ENCODE measurements around the gene PITPNM3. TPM values are rescaled to one million over a fixed set of nuclear protein-coding genes. Genes with fewer than 3 reads are reported as not detected.

The PITPNM3 gene
- total RNA-seq, 1 experiment from 2014 or later: 0.44 TPM

DNA sequence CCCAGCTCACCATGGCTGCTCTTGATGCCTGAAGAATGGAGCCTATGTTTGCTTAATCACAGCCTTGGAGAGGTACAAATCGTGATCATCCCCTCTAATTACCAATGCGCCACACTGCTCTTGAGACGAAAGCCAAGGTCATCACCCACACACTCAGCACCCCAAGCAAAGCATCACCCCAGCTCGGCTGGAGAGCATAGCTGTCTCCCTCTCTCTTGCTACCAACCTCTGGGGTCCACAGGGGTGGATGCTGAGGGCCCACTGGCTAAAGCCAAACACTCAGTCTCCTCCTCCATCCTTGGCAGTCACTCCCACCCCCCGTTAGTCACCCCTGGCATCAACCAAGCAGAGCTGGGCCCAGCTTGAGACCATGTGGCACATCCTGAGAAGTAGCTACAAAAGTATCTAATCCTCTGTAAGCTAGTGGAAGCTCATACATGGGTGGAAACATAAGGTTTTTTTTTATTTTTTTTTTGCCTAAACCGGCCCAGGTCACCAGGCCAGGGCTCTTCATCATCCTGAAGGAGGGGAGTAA, 67.3 kb downstream of the PITPNM3 start:
- in situ Hi-C loops (cut with HindIII; ENCODE audit: low pct_unique_long_range_greater_than_20kb, low sequenced_read_pairs) (no loop called here), intact Hi-C loops (cut with micrococcal nuclease; ENCODE audit: unreplicated experiment) (no loop called here)
- Histone ChIP-seq H3K4me3 (ENCODE audit: low read depth in 2 of 2, low read length in 2 of 2) (no peak overlapping the region), H3K4me1 (ENCODE audit: control insufficient read depth, insufficient read depth, low read length) (no peaks in the 10 kb centered on the region), H3K36me3 (ENCODE audit: control insufficient read depth, insufficient read depth, low read length) (no peaks in the 10 kb centered on the region), H3K27ac (ENCODE audit: low read length) (no peak overlapping the region), H3K9me3 (ENCODE audit: control insufficient read depth, insufficient read depth, low read depth, low read length) (no peaks in the 10 kb centered on the region), H3K27me3 (ENCODE audit: control insufficient read depth, insufficient read depth, low read length) (no peaks in the 10 kb centered on the region; the same call in 1 of the 2 replicates)
- ATAC-seq (no peak), DNase-seq (ENCODE audit: low read depth, low spot score) (no peak)
- ChIA-PET CTCF (interaction anchor here (0.6 kb wide), 1 partner anchor 16 kb away, joined by 3 read pairs; no protein-coding TSS in a partner anchor), POLR2A (no interaction called here)
- BruUV-seq (replicated peaks): no TSS peak
- TF ChIP-seq POLR2AphosphoS5 (IDR thresholded peaks at IDR 0.05; ENCODE audit: low read depth, low read length): no peak
- TF ChIP-seq, protein P1, sequence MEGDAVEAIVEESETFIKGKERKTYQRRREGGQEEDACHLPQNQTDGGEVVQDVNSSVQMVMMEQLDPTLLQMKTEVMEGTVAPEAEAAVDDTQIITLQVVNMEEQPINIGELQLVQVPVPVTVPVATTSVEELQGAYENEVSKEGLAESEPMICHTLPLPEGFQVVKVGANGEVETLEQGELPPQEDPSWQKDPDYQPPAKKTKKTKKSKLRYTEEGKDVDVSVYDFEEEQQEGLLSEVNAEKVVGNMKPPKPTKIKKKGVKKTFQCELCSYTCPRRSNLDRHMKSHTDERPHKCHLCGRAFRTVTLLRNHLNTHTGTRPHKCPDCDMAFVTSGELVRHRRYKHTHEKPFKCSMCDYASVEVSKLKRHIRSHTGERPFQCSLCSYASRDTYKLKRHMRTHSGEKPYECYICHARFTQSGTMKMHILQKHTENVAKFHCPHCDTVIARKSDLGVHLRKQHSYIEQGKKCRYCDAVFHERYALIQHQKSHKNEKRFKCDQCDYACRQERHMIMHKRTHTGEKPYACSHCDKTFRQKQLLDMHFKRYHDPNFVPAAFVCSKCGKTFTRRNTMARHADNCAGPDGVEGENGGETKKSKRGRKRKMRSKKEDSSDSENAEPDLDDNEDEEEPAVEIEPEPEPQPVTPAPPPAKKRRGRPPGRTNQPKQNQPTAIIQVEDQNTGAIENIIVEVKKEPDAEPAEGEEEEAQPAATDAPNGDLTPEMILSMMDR (IDR thresholded peaks at IDR 0.05): no peak
- TF ChIP-seq, protein P2, sequence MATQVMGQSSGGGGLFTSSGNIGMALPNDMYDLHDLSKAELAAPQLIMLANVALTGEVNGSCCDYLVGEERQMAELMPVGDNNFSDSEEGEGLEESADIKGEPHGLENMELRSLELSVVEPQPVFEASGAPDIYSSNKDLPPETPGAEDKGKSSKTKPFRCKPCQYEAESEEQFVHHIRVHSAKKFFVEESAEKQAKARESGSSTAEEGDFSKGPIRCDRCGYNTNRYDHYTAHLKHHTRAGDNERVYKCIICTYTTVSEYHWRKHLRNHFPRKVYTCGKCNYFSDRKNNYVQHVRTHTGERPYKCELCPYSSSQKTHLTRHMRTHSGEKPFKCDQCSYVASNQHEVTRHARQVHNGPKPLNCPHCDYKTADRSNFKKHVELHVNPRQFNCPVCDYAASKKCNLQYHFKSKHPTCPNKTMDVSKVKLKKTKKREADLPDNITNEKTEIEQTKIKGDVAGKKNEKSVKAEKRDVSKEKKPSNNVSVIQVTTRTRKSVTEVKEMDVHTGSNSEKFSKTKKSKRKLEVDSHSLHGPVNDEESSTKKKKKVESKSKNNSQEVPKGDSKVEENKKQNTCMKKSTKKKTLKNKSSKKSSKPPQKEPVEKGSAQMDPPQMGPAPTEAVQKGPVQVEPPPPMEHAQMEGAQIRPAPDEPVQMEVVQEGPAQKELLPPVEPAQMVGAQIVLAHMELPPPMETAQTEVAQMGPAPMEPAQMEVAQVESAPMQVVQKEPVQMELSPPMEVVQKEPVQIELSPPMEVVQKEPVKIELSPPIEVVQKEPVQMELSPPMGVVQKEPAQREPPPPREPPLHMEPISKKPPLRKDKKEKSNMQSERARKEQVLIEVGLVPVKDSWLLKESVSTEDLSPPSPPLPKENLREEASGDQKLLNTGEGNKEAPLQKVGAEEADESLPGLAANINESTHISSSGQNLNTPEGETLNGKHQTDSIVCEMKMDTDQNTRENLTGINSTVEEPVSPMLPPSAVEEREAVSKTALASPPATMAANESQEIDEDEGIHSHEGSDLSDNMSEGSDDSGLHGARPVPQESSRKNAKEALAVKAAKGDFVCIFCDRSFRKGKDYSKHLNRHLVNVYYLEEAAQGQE (IDR thresholded peaks at IDR 0.05; ENCODE audit: insufficient read depth in 1 of 2, low read depth in 2 of 2, low read length in 1 of 2): no peak
- TF ChIP-seq TCF7L2 (IDR thresholded peaks at IDR 0.05; ENCODE audit: low read depth, low read length): no peak
- TF ChIP-seq SIN3A (IDR thresholded peaks at IDR 0.05; ENCODE audit: borderline replicate concordance, insufficient read depth, low read depth, low read length): no peak

DNA sequence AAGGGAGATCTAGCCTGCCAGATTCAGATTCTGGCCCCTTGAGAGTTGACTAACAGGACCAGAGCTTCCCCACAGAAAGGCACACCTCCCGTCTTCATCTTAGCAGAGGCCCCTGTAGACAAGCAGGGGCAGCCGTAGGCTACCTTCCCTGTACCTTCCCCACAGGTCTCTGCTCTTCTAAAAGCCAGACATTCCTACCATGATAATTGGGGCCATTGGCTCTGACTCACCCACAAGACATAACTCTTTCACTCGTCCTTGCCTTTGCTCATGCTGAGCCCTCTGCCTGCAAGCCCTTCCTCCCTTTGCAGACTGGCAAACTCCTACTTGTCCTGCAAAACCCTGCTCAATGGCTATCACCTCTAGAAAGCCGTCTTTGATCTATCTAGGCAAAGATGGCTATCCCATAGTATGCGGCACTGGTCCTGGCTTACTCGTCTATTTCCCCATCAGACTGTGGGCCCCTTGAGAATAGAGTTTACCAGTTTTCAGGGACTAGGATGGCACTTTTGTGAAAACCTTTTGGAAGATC, 68.3 kb downstream of the PITPNM3 start:
- TF ChIP-seq TCF7L2 (IDR thresholded peaks at IDR 0.05; ENCODE audit: low read depth, low read length) (no peak), SIN3A (IDR thresholded peaks at IDR 0.05; ENCODE audit: borderline replicate concordance, insufficient read depth, low read depth, low read length) (no peak), POLR2AphosphoS5 (IDR thresholded peaks at IDR 0.05; ENCODE audit: low read depth, low read length) (no peak)
- TF ChIP-seq, protein P1 (IDR thresholded peaks at IDR 0.05): no peak
- TF ChIP-seq, protein P2 (IDR thresholded peaks at IDR 0.05; ENCODE audit: insufficient read depth in 1 of 2, low read depth in 2 of 2, low read length in 1 of 2): no peak
- CTCF ChIA-PET: no interaction called here
- ATAC-seq (no peak), DNase-seq (ENCODE audit: low read depth, low spot score) (no peak)
- BruUV-seq (replicated peaks): no TSS peak
- H3K9me3 ChIP-seq (ENCODE audit: control insufficient read depth, insufficient read depth, low read depth, low read length): no peaks in the 10 kb centered on the region
- in situ Hi-C loops (cut with HindIII; ENCODE audit: low pct_unique_long_range_greater_than_20kb, low sequenced_read_pairs) (no loop called here), intact Hi-C loops (cut with micrococcal nuclease; ENCODE audit: unreplicated experiment) (no loop called here)
- H3K4me3 ChIP-seq (ENCODE audit: low read depth in 2 of 2, low read length in 2 of 2): no peak overlapping the region
- H3K27ac ChIP-seq (ENCODE audit: low read length): no peak overlapping the region
- no peaks in the 10 kb centered on the region; the same call in 1 of the 2 replicates for H3K27me3 ChIP-seq (ENCODE audit: control insufficient read depth, insufficient read depth, low read length)
- POLR2A ChIA-PET: no interaction called here
- H3K36me3 ChIP-seq (ENCODE audit: control insufficient read depth, insufficient read depth, low read length): no peaks in the 10 kb centered on the region
- no peaks in the 10 kb centered on the region for H3K4me1 ChIP-seq (ENCODE audit: control insufficient read depth, insufficient read depth, low read length)
